ENCODE results near the gene TRIM7. TPM values are rescaled to one million over a fixed set of nuclear protein-coding genes. Genes with fewer than 3 reads are reported as not detected.

Gene TRIM7
- total and polyA plus RNA-seq, 7 donors, result 0.55 to 5.3 (median 1.2) TPM

GRCh38 chr5:181189363-181189961 is 15.5 kb downstream of the TRIM7 start:
- DNase-seq, result no peak
- H3K27me3 ChIP-seq, result no peaks in the 10 kb centered on the region
- peak overlapping the region; percentile 60 to 68 (median 64) for H3K4me3 ChIP-seq
- H3K9me3 ChIP-seq, result no peaks in the 10 kb centered on the region
- intact Hi-C loops (cut with DNase I), result loop anchor here (10.0 kb wide), 1 partner anchor 385 kb away; the partner anchor contains the start of gene MGAT1
- H3K27ac ChIP-seq, result peak overlapping the region; percentile 82 to 93 (median 90)
- TF ChIP-seq EP300 (IDR thresholded peaks at IDR 0.05) (no peak), POLR2AphosphoS5 (IDR thresholded peaks at IDR 0.05) (no peak), CTCF (IDR thresholded peaks at IDR 0.05) (no peak), POLR2A (IDR thresholded peaks at IDR 0.05) (no peak)
- H3K4me1 ChIP-seq, result peaks cover 7 to 39% (median 10%) of the 10 kb centered on the region in 4 donors
- no peaks in the 10 kb centered on the region for H3K36me3 ChIP-seq
- WGBS, 2 donors, result 0% methylated on average over 41 of the region's 41 CpGs

GRCh38 chr5:181188700-181189362 is 16.2 kb downstream of the TRIM7 start:
- DNase-seq, result peak; percentile 92
- H3K4me1 ChIP-seq, result peaks cover 7 to 46% (median 13%) of the 10 kb centered on the region in 4 donors

GRCh38 chr5:181187500-181188213 is 17.3 kb downstream of the TRIM7 start:
- DNase-seq, result peak; percentile 91
- H3K36me3 ChIP-seq, result no peaks in the 10 kb centered on the region
- TF ChIP-seq POLR2A (IDR thresholded peaks at IDR 0.05), result no peak
- peak in 3 of 4 donors; percentile 36 to 57 (median 47) for TF ChIP-seq POLR2AphosphoS5 (IDR thresholded peaks at IDR 0.05)
- no peaks in the 10 kb centered on the region for H3K9me3 ChIP-seq
- H3K4me3 ChIP-seq, result peak overlapping the region; percentile 60 to 68 (median 64)
- peaks cover 6 to 48% (median 14%) of the 10 kb centered on the region in 4 donors for H3K4me1 ChIP-seq
- intact Hi-C loops (cut with DNase I), result loop anchor here (10.0 kb wide), 1 partner anchor 383 kb away; the partner anchor contains the start of gene MGAT1
- H3K27ac ChIP-seq, result peak overlapping the region; percentile 82 to 93 (median 90)
- H3K27me3 ChIP-seq, result no peaks in the 10 kb centered on the region
- 5 to 10% methylated on average over 37 of the region's 37 CpGs for WGBS, 2 donors

More at GRCh38 chr5:181188700-181189362, 16.2 kb downstream of the TRIM7 start:
- 0% methylated on average over 35 of the region's 35 CpGs for WGBS, 2 donors
- intact Hi-C loops (cut with DNase I), result loop anchor here (10.0 kb wide), 1 partner anchor 384 kb away; the partner anchor contains the start of gene MGAT1
- TF ChIP-seq EP300 (IDR thresholded peaks at IDR 0.05), result no peak
- TF ChIP-seq POLR2AphosphoS5 (IDR thresholded peaks at IDR 0.05), result peak in 1 of 4 donors; percentile 4
- Histone ChIP-seq H3K27me3 (no peaks in the 10 kb centered on the region), H3K4me3 (peak overlapping the region; percentile 60 to 68 (median 64)), H3K36me3 (no peaks in the 10 kb centered on the region), H3K9me3 (no peaks in the 10 kb centered on the region), H3K27ac (peak overlapping the region; percentile 82 to 93 (median 90))

GRCh38 chr5:181186986-181187499 is 18.0 kb downstream of the TRIM7 start:
- intact Hi-C loops (cut with DNase I), result loop anchor here (10.0 kb wide), 1 partner anchor 382 kb away; the partner anchor contains the start of gene MGAT1
- WGBS, 2 donors, result 27 to 47% methylated on average over 8 of the region's 8 CpGs
- peaks cover under 1 to 42% (median 11%) of the 10 kb centered on the region in 4 donors for H3K4me1 ChIP-seq
- DNase-seq, result no peak
- no peaks in the 10 kb centered on the region for H3K27me3 ChIP-seq
- no peaks in the 10 kb centered on the region for H3K9me3 ChIP-seq
- H3K36me3 ChIP-seq, result no peaks in the 10 kb centered on the region
- peak overlapping the region in 3 of 4 donors; percentile 82 to 93 (median 92) for H3K27ac ChIP-seq
- no peak overlapping the region for H3K4me3 ChIP-seq
- TF ChIP-seq EP300 (IDR thresholded peaks at IDR 0.05) (no peak), POLR2AphosphoS5 (IDR thresholded peaks at IDR 0.05) (no peak), CTCF (IDR thresholded peaks at IDR 0.05) (no peak), POLR2A (IDR thresholded peaks at IDR 0.05) (no peak)

- Histone ChIP-seq H3K4me1 (peaks cover 0 to 39% (median 11%) of the 10 kb centered on the region in 4 donors), H3K9me3 (no peaks in the 10 kb centered on the region), H3K27ac (no peak overlapping the region), H3K4me3 (no peak overlapping the region), H3K36me3 (no peaks in the 10 kb centered on the region), H3K27me3 (no peaks in the 10 kb centered on the region)
- intact Hi-C loops (cut with DNase I), result loop anchor here (10.0 kb wide), 1 partner anchor 381 kb away; the partner anchor contains the start of gene MGAT1
- TF ChIP-seq CTCF (IDR thresholded peaks at IDR 0.05) (no peak), POLR2AphosphoS5 (IDR thresholded peaks at IDR 0.05) (no peak), EP300 (IDR thresholded peaks at IDR 0.05) (no peak), POLR2A (IDR thresholded peaks at IDR 0.05) (no peak)
- 70 to 88% methylated on average over 6 of the region's 6 CpGs for WGBS, 2 donors
- DNase-seq, result no peak
These were observed 19.0 kb downstream of the TRIM7 start for GRCh38 chr5:181186022-181186421.

Data from sigmoid colon (tissue), 7 donors.